GM18505 (cell line): ENCODE measurements around the gene POU3F1.

Experiments used
- ATAC-seq: cut with Tn5 transposase; IDR thresholded peaks from one replicate; pipeline ENCODE4 v1.9.1; 2021; ENCODE audit not compliant: unreplicated experiment
- POLR2A ChIP-seq: IDR thresholded peaks from 4 replicates; pipeline ENCODE4 v1.6.1; 2011; ENCODE audit warnings: borderline replicate concordance; ENCODE audit not compliant: insufficient read depth, insufficient read length; ENCODE audit errors: extremely low read depth

Gene POU3F1

GRCh38 chr1:38022810-38023209 is 23.8 kb downstream of the POU3F1 start:
- TF ChIP-seq POLR2A: no peak
- no peak for ATAC-seq

GRCh38 chr1:38021969-38022368 is 24.6 kb downstream of the POU3F1 start:
- ATAC-seq: no peak
- TF ChIP-seq POLR2A: no peak

DNA sequence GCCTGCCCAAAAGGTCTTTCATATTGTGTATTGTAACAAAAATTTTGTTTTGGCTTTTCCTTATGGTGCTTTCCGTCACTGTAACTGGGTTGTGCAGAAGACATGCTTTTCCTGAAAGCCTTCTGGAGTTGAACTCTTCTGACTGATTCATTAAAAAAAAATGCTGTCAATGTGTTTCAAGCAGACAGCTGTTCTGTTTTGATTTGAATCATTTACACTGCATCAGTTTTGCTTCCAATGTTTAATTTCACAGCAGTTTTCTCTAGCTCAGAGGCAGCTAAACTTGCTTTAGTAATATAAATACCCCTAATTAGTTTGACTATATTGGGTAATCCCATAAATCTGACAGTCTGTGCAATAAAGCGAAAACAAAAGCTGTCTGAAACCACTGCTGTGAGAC is 26.2 kb downstream of the POU3F1 start:
- TF ChIP-seq POLR2A: no peak

GRCh38 chr1:38018864-38019343 is 27.7 kb downstream of the POU3F1 start:
- no peak for TF ChIP-seq POLR2A
- no peak for ATAC-seq

More for the DNA sequence above, 26.2 kb downstream of the POU3F1 start:
- ATAC-seq: no peak

GRCh38 chr1:38015978-38016725 is 30.4 kb downstream of the POU3F1 start:
- no peak for ATAC-seq
- no peak for TF ChIP-seq POLR2A

DNA sequence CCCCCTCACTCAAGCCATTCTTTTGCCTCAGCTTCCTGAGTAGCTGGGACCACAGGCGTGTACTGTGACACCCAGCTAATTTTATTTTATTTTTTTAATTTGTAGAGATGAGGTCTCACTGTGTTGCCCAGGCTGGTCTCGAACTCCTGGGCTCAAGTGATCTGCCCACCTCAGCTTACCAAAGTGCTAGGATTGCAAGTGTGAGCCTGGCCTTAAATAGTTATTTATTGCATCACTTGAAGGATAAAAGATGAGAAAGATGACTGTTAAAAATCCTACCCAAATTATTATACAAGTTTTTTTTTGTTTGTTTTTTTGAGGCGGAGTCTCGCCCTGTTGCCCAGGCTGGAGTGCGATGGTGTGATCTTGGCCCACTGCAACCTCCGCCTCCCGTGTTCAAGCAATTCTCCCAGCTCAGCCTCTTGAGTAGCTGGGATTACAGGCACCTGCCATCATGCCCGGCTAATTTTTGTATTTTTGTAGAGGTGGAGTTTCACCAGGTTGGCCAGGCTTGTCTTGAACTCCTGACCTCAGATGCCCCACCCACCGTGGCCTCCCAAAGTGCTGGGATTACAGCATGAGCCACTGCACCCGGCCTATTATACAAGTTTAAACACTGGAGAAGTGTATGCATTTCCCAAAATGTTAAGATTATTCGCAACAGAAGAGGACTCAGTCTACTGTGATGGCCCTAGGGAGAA is 31.7 kb downstream of the POU3F1 start:
- ATAC-seq: no peak
- no peak for TF ChIP-seq POLR2A

DNA sequence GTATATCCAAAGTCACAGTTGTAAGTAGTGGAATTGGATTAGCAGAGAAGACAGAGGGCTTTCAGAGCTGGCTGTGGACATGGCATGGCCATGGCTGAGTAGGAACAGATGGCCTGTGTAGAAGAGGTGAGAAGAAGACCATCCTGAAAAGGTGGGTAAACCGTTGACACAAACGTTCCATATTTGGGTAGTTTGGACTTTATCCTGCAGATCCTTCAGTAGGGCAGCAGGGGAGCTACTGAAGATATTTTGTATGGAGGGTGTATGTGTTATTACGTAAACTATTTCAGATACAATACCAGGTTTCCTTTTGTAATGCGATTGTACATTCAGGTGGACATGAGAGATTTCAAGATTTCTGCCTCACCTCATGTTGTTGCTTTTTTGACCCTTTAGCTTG is 32.4 kb downstream of the POU3F1 start:
- TF ChIP-seq POLR2A: no peak
- no peak for ATAC-seq

DNA sequence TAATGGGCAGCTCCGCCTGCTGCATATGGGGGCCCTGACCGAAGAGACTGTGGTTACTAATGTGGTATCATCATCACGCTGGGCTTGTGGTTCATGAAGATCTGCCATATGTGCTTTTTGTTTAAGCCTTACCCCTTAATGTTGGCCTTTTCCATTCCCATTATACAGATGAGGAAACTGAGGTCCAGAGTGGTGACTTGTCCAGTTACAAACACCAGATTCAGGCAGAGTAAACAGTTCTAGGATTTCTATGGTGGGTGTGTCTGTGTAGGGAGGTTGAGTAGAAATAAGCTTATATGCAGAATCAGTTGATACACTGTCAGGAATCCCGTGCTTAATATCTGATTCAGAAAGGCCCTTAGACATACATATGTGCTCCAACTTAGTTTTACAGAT is 33.4 kb downstream of the POU3F1 start:
- ATAC-seq: no peak
- no peak for TF ChIP-seq POLR2A

DNA sequence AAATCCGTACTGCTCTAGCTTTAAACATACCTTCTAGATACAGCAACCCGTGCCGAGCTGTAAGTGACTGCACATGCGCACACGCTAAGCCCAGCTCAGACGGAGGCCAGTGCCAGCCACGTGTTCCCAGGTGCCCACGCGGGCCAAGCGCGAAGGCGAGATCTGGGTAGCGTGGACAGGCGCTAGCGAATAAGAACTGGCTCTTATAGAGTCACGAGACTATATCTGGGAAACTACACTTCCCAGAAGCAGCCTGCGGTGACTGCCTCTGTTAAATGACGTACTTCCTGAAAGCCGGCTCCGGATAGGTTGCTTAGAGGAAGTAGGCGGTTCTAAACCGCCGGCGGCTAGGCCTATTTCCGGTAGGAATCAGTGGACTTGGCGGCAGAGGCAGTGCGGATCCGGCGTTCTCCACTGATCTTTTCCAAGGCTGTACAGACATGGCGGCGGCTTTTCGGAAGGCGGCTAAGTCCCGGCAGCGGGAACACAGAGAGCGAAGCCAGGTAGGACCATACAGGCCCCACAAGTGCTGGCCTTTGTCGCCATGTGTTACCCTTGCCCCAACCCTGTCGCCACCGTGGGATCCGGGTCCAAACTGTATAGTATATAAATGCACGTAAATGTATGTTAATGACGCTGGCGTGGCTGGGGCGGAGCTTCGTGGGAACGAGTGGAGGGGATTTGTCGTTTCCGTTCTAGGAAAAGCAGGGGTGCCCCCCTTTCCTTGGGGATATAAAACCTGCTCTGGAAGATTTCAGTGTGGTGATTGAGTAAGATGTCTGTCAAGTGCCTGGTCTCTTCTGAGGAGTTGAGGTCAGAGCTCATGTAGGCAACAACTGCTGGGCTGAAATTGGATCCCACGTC is 34.0 kb downstream of the POU3F1 start, which contains the start of gene UTP11:
Gene UTP11 (plus strand): TSS at position 372 of the 864 bp plus-strand sequence. CDS start 69 bp downstream, at position 441.
- TF ChIP-seq POLR2A: peak; percentile 86
- peak; percentile 85 for ATAC-seq

- ATAC-seq: no peak
- no peak for TF ChIP-seq POLR2A
Measured at GRCh38 chr1:38009841-38010180, 36.8 kb downstream of the POU3F1 start.

- ATAC-seq: no peak
- no peak for TF ChIP-seq POLR2A
Measured at GRCh38 chr1:38009088-38009840, 37.3 kb downstream of the POU3F1 start.

- no peak for TF ChIP-seq POLR2A
- ATAC-seq: no peak
Measured at GRCh38 chr1:38006008-38006828, 40.4 kb downstream of the POU3F1 start.
